ENCODE results near the gene POM121C.
"Not testable (repeated sequence)": the region's sequence is repeated elsewhere in the genome, so short reads cannot be mapped to it uniquely, and the experiment has no call there.

GRCh38 chr7:75374519-75375317 is 111.4 kb downstream of the POM121C start:
- TF ChIP-seq CTCF (IDR thresholded peaks at IDR 0.05 in 8 of 11, conservative IDR thresholded peaks at IDR 0.05 in 3 of 11); POLR2AphosphoS5 (IDR thresholded peaks at IDR 0.05); POLR2A (IDR thresholded peaks at IDR 0.05): not testable (repeated sequence)
